HG02884 (cell line): ENCODE results near the gene PCDH7.

Source experiments
- ATAC-seq: cut with Tn5 transposase; IDR thresholded peaks from one replicate; pipeline ENCODE4 v1.9.1; 2021; ENCODE audit warnings: mild to moderate bottlenecking, moderate library complexity; ENCODE audit not compliant: unreplicated experiment

PCDH7 gene

GRCh38 chr4:30720021-30720660 lies at the start of gene PCDH7:
TSS of gene PCDH7 (plus strand) at chr4:30720369. CDS start at chr4:30721423, 1,054 bp downstream.
- no peak for ATAC-seq

GRCh38 chr4:30671926-30672448 lies 48.2 kb upstream of the PCDH7 start:
- ATAC-seq = no peak

GRCh38 chr4:30696191-30696590 lies 24.0 kb upstream of the PCDH7 start:
- no peak for ATAC-seq

- no peak for ATAC-seq
Observed at GRCh38 chr4:30714408-30715031, 5.6 kb upstream of the PCDH7 start.

- no peak for ATAC-seq
Observed at GRCh38 chr4:30716158-30716557, 4.0 kb upstream of the PCDH7 start.

GRCh38 chr4:30716681-30717207 lies 3.4 kb upstream of the PCDH7 start:
- no peak for ATAC-seq

GRCh38 chr4:30717208-30718020 lies 2.8 kb upstream of the PCDH7 start:
- ATAC-seq = no peak

- no peak for ATAC-seq
Observed at GRCh38 chr4:30718021-30718542, 2.1 kb upstream of the PCDH7 start.

GRCh38 chr4:30718641-30719453 lies 1.3 kb upstream of the PCDH7 start:
- no peak for ATAC-seq

- ATAC-seq = no peak
Observed at GRCh38 chr4:30719454-30720020, 632 bp upstream of the PCDH7 start.

GRCh38 chr4:30720661-30721184 lies 554 bp downstream of the PCDH7 start:
- no peak for ATAC-seq

GRCh38 chr4:30721185-30722091 lies 1.3 kb downstream of the PCDH7 start:
- ATAC-seq = no peak

GRCh38 chr4:30722092-30722358 lies 1.9 kb downstream of the PCDH7 start:
- ATAC-seq = no peak

- no peak for ATAC-seq
Observed at GRCh38 chr4:30722359-30723200, 2.4 kb downstream of the PCDH7 start.

- ATAC-seq = no peak
Observed at GRCh38 chr4:30723201-30723955, 3.2 kb downstream of the PCDH7 start.

GRCh38 chr4:30724247-30724646 lies 4.1 kb downstream of the PCDH7 start:
- no peak for ATAC-seq

GRCh38 chr4:30725562-30725961 lies 5.4 kb downstream of the PCDH7 start:
- ATAC-seq = no peak
